Gastroesophageal sphincter (tissue), 4 donors: Measurements from ENCODE around the gene RELCH. TPM values are rescaled to one million over a fixed set of nuclear protein-coding genes. Genes with fewer than 3 reads are reported as not detected.

Experiments
- ATAC-seq: fragments of 150-250 bp; one replicate; pipeline ENCODE4 v1.9.1; 2016; ENCODE audit warnings: mild to moderate bottlenecking, moderate library complexity
- H3K27ac ChIP-seq, 4 donors: fragments of 200-600 bp; sonication (generic) in 3 of 4; 1 replicate in 3 of 4; 2 replicates in 1 of 4; pipeline ENCODE4 v1.5.1; 2016 to 2019
- H3K27me3 ChIP-seq: fragments of 200-600 bp; sonication (generic); one replicate; pipeline ENCODE4 v1.5.1; 2019
- H3K36me3 ChIP-seq, 2 donors: fragments of 200-600 bp; sonication (generic); one replicate each; pipeline ENCODE4 v1.5.1; 2019; ENCODE audit warnings: control low read depth in 1 of 2
- H3K4me1 ChIP-seq, 3 donors: fragments of 200-600 bp; sonication (generic); 1 replicate in 2 of 3; 2 replicates in 1 of 3; pipeline ENCODE4 v1.5.1; 2016 to 2019; ENCODE audit warnings: control low read depth in 2 of 3
- H3K4me3 ChIP-seq, 2 donors: fragments of 200-600 bp; sonication (generic); one replicate each; pipeline ENCODE4 v1.5.1; 2019; ENCODE audit warnings: mild to moderate bottlenecking in 1 of 2, moderate library complexity in 1 of 2
- H3K9me3 ChIP-seq, 3 donors: fragments of 200-600 bp; sonication (generic); one replicate each; pipeline ENCODE4 v1.5.1; 2017 to 2019; ENCODE audit warnings: control low read depth in 2 of 3
- EP300 ChIP-seq: sonication (generic); formaldehyde crosslinking; IDR thresholded peaks from one replicate; pipeline ENCODE4 v1.6.1; 2017; ENCODE audit warnings: antibody characterized with exemption, mild to moderate bottlenecking
- POLR2A ChIP-seq, 2 donors: fragments of 450-650 bp; IDR thresholded peaks; one replicate each; pipeline ENCODE4 v1.6.1; 2017; ENCODE audit warnings: antibody characterized with exemption in 2 of 2, mild to moderate bottlenecking in 2 of 2, moderate library complexity in 1 of 2
- POLR2AphosphoS5 ChIP-seq: sonication (generic); formaldehyde crosslinking; IDR thresholded peaks from one replicate; pipeline ENCODE4 v1.6.1; 2017; ENCODE audit warnings: antibody characterized with exemption
- WGBS, 2 donors: methylation state at CpG; one replicate each; pipeline ENCODE4 v1.1.5; 2018; ENCODE audit warnings: low coverage in 1 of 2; 5-methylcytosine and 5-hydroxymethylcytosine counted together
- total RNA-seq, 4 donors: library from RNA; depleted of rRNA; stranded (reverse); fragments of >200 nt; gene quantifications; one replicate each; pipeline ENCODE4 v1.1.0, GENCODE V29; 2016
- TF ChIP-seq, protein P1 (sequence below), 4 experiments: fragments of 200-600 bp in 2 of 4; fragments of 450-650 bp in 2 of 4; sonication (generic) in 1 of 4; IDR thresholded peaks; one replicate each; pipeline ENCODE4 v1.5.1; 2017 to 2019; ENCODE audit warnings: antibody characterized with exemption in 4 of 4, mild to moderate bottlenecking in 2 of 4, moderate library complexity in 2 of 4

RELCH gene
- total RNA-seq, 4 donors from 2014 or later: 20.7 to 30.4 (median 27.4) TPM

DNA sequence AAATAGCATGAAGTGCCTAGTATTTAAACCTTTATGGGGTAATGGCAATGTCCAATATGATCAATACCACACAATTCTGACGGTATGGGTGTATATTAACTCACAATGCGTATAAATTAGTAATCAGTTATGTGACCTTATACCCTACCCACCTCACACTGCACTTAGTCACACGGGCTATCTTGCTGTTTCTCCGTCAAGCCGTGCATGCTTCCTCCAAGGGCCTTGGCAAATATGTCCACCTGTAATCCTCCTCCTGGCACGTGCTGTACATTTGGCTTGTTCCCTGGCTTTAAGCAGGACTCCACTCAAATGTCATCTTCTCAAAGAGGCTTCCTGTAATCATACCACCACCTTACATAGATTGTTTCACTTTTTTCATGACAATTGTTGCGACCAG, 150.3 kb downstream of the RELCH start:
- 71 to 84% methylated on average over 6 to 7 of the region's 7 CpGs for WGBS, 2 donors

GRCh38 chr18:62338446-62339105, 151.5 kb downstream of the RELCH start:
- no peaks in the 10 kb centered on the region for H3K9me3 ChIP-seq
- no peak overlapping the region for H3K27ac ChIP-seq
- 61 to 79% methylated on average over 10 of the region's 10 CpGs for WGBS, 2 donors
- no peaks in the 10 kb centered on the region for H3K36me3 ChIP-seq
- H3K4me1 ChIP-seq: no peaks in the 10 kb centered on the region
- TF ChIP-seq EP300 (no peak), POLR2AphosphoS5 (no peak), POLR2A (IDR thresholded peaks at IDR 0.05) (no peak)
- TF ChIP-seq, protein P1, sequence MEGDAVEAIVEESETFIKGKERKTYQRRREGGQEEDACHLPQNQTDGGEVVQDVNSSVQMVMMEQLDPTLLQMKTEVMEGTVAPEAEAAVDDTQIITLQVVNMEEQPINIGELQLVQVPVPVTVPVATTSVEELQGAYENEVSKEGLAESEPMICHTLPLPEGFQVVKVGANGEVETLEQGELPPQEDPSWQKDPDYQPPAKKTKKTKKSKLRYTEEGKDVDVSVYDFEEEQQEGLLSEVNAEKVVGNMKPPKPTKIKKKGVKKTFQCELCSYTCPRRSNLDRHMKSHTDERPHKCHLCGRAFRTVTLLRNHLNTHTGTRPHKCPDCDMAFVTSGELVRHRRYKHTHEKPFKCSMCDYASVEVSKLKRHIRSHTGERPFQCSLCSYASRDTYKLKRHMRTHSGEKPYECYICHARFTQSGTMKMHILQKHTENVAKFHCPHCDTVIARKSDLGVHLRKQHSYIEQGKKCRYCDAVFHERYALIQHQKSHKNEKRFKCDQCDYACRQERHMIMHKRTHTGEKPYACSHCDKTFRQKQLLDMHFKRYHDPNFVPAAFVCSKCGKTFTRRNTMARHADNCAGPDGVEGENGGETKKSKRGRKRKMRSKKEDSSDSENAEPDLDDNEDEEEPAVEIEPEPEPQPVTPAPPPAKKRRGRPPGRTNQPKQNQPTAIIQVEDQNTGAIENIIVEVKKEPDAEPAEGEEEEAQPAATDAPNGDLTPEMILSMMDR (IDR thresholded peaks at IDR 0.05): no peak
- no peak for ATAC-seq
- no peak overlapping the region for H3K4me3 ChIP-seq
- peaks cover 13% of the 10 kb centered on the region for H3K27me3 ChIP-seq

More for the DNA sequence above, 150.3 kb downstream of the RELCH start:
- no peak overlapping the region for H3K4me3 ChIP-seq
- H3K9me3 ChIP-seq: no peaks in the 10 kb centered on the region
- TF ChIP-seq, protein P1 (IDR thresholded peaks at IDR 0.05): no peak
- no peak for TF ChIP-seq POLR2A (IDR thresholded peaks at IDR 0.05)
- no peak for TF ChIP-seq POLR2AphosphoS5
- TF ChIP-seq EP300: no peak
- no peaks in the 10 kb centered on the region for H3K36me3 ChIP-seq
- H3K27ac ChIP-seq: no peak overlapping the region
- no peak for ATAC-seq
- no peaks in the 10 kb centered on the region for H3K4me1 ChIP-seq
- peaks cover 22% of the 10 kb centered on the region for H3K27me3 ChIP-seq

- no peak for ATAC-seq
- Histone ChIP-seq H3K27me3 (peaks cover 9% of the 10 kb centered on the region), H3K9me3 (no peaks in the 10 kb centered on the region), H3K4me1 (no peaks in the 10 kb centered on the region), H3K36me3 (no peaks in the 10 kb centered on the region), H3K4me3 (no peak overlapping the region), H3K27ac (no peak overlapping the region)
- 45 to 66% methylated on average over 10 to 15 of the region's 15 CpGs for WGBS, 2 donors
- TF ChIP-seq, protein P1 (IDR thresholded peaks at IDR 0.05): no peak
- TF ChIP-seq POLR2A (IDR thresholded peaks at IDR 0.05): no peak
- TF ChIP-seq POLR2AphosphoS5: no peak
- TF ChIP-seq EP300: no peak
These were observed 152.3 kb downstream of the RELCH start for GRCh38 chr18:62339106-62339988.

GRCh38 chr18:62340996-62341395, 153.9 kb downstream of the RELCH start:
- no peaks in the 10 kb centered on the region for H3K9me3 ChIP-seq
- H3K4me3 ChIP-seq: no peak overlapping the region
- H3K4me1 ChIP-seq: no peaks in the 10 kb centered on the region
- H3K27ac ChIP-seq: no peak overlapping the region
- no peak for ATAC-seq
- H3K36me3 ChIP-seq: no peaks in the 10 kb centered on the region
- 74 to 83% methylated on average over 9 of the region's 9 CpGs for WGBS, 2 donors
- no peaks in the 10 kb centered on the region for H3K27me3 ChIP-seq
- no peak for TF ChIP-seq EP300
- TF ChIP-seq, protein P1 (IDR thresholded peaks at IDR 0.05): no peak
- no peak for TF ChIP-seq POLR2A (IDR thresholded peaks at IDR 0.05)
- no peak for TF ChIP-seq POLR2AphosphoS5
